ENCODE measurements around the gene LTBP1. TPM values are rescaled to one million over a fixed set of nuclear protein-coding genes. Genes with fewer than 3 reads are reported as not detected.

Gene LTBP1
- total RNA-seq, 4 donors from 2014 or later, result 8.7 to 18.7 (median 13.0) TPM

DNA sequence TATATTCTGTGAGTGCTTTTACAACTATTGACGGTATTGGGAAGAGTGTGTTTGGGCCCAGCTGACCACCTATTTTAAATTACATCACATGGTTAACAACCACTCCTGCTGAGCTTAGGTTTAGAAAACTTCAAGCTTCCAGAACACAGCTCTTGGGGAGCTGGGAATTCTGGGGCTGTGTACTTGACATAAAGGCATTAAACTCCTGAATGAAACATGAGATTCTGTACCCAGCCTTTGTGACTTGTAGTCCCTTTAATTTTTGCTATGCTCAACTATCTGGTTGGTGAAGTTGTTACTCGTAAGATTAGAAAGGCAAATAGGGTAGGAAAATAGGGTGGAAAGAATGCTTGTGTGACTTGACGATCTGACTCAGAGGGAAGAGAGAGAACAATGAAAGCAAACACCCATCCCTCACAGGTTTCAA, 66.9 kb downstream of the LTBP1 start:
- H3K4me3 ChIP-seq, result no peak overlapping the region
- WGBS, result 80% methylated on average over 3 of the region's 3 CpGs
- TF ChIP-seq EP300 (IDR thresholded peaks at IDR 0.05) (no peak), POLR2A (IDR thresholded peaks at IDR 0.05) (no peak), CTCF (IDR thresholded peaks at IDR 0.05) (no peak), POLR2AphosphoS5 (IDR thresholded peaks at IDR 0.05) (no peak)
- H3K9me3 ChIP-seq, result no peaks in the 10 kb centered on the region
- DNase-seq (ENCODE audit: low spot score in 2 of 2), result no peak
- no peaks in the 10 kb centered on the region for H3K36me3 ChIP-seq
- H3K27ac ChIP-seq, result no peak overlapping the region
- no peaks in the 10 kb centered on the region for H3K4me1 ChIP-seq
- H3K27me3 ChIP-seq, result no peaks in the 10 kb centered on the region

DNA sequence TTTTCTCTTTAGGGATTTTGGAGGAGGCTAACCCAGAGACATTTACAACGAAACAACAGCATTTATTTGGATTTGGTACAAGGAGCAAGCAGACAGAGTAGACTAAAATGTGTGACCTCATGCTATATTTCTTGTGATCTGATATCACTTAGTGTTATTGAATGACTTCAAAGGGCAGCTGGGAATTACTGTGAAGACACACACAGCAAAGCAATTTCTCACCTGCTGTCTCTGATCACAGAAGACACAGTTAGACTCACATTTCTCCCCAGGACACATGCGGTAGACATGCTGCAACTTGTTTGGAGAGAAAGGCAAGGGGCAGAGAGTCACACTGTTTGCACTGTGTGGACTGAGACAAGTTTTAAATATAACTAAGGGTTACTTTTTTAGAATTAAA, 67.5 kb downstream of the LTBP1 start:
- TF ChIP-seq EP300 (IDR thresholded peaks at IDR 0.05) (no peak), CTCF (IDR thresholded peaks at IDR 0.05) (no peak)

DNA sequence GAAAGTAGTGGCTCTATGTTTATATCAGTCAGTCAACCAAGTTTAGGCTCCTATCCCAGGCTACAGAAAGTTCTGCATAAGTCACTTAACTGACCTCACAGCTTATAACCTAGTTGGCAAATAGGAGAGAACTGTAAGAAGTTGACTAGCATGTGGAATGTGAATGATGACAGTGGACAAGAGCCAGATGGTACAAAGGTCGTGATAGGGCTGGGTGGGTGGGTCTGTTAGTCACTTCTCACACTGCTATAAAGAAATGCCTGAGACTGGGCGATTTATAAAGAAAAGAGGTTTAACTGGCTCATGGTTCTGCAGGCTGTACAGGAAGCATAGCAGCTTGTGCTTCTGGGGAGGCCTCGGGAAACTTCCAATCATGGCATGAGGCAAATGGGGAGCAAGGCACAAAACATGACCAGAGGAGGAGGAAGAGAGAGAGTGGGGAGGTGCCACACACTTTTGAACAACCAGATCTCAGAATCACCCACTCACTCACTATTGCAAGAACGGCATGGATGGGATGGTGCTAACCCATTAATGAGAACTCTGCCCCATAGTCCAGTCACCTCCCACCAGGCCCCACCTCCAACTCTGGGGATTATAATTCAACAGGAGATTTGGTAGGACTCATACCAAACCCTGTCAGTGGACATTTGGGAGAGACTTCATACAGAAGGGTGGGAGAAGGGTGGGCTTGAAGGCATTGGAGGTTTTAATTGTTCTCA, 68.8 kb downstream of the LTBP1 start:
- no peaks in the 10 kb centered on the region for H3K9me3 ChIP-seq
- no peak overlapping the region for H3K27ac ChIP-seq
- WGBS, result 73% methylated on average over 4 of the region's 4 CpGs
- H3K27me3 ChIP-seq, result no peaks in the 10 kb centered on the region
- TF ChIP-seq EP300 (IDR thresholded peaks at IDR 0.05) (no peak), POLR2AphosphoS5 (IDR thresholded peaks at IDR 0.05) (no peak), POLR2A (IDR thresholded peaks at IDR 0.05) (no peak), CTCF (IDR thresholded peaks at IDR 0.05) (no peak)
- no peaks in the 10 kb centered on the region for H3K36me3 ChIP-seq
- no peak overlapping the region for H3K4me3 ChIP-seq
- DNase-seq (ENCODE audit: low spot score in 2 of 2), result no peak
- H3K4me1 ChIP-seq, result no peaks in the 10 kb centered on the region

More for the DNA sequence above, 67.5 kb downstream of the LTBP1 start:
- H3K9me3 ChIP-seq, result no peaks in the 10 kb centered on the region
- H3K36me3 ChIP-seq, result no peaks in the 10 kb centered on the region
- H3K4me3 ChIP-seq, result no peak overlapping the region
- H3K27ac ChIP-seq, result no peak overlapping the region
- no peaks in the 10 kb centered on the region for H3K27me3 ChIP-seq
- DNase-seq (ENCODE audit: low spot score in 2 of 2), result no peak
- H3K4me1 ChIP-seq, result no peaks in the 10 kb centered on the region
- 54% methylated on average over 2 of the region's 2 CpGs for WGBS

- H3K4me3 ChIP-seq, result no peak overlapping the region
- DNase-seq (ENCODE audit: low spot score in 2 of 2), result no peak
- H3K27me3 ChIP-seq, result no peaks in the 10 kb centered on the region
- H3K9me3 ChIP-seq, result no peaks in the 10 kb centered on the region
- H3K36me3 ChIP-seq, result no peaks in the 10 kb centered on the region
- no peak overlapping the region for H3K27ac ChIP-seq
- TF ChIP-seq EP300 (IDR thresholded peaks at IDR 0.05), result no peak
- no peak for TF ChIP-seq CTCF (IDR thresholded peaks at IDR 0.05)
- no peak for TF ChIP-seq POLR2A (IDR thresholded peaks at IDR 0.05)
- no peak for TF ChIP-seq POLR2AphosphoS5 (IDR thresholded peaks at IDR 0.05)
- WGBS, result 82% methylated on average over 2 of the region's 2 CpGs
- peaks cover 1% of the 10 kb centered on the region for H3K4me1 ChIP-seq
Observed at GRCh38 chr2:33018271-33018670, 71.5 kb downstream of the LTBP1 start.

DNA sequence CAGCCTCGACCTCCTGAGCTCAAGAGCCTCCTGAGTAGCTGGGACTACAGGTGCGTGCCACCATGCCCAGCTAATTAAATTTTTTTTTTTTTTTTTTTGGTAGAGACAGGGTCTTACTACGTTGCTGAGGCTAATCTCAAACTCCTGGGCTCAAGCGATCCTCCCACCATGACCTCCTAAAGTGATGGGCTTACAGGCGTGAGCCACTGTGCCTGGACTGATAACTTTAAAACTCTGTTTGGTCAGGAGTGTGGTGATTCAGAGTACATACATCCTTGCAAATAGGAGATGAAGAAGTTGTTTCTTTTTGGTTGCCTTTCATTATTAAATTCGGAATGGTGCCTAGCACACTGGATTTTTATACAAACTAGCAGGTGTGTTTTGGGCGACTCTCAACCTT, 73.0 kb downstream of the LTBP1 start:
- no peak overlapping the region for H3K4me3 ChIP-seq
- H3K27me3 ChIP-seq, result no peaks in the 10 kb centered on the region
- H3K27ac ChIP-seq, result no peak overlapping the region
- H3K36me3 ChIP-seq, result no peaks in the 10 kb centered on the region
- DNase-seq (ENCODE audit: low spot score in 2 of 2), result no peak
- H3K9me3 ChIP-seq, result no peaks in the 10 kb centered on the region
- H3K4me1 ChIP-seq, result peaks cover 2% of the 10 kb centered on the region
- TF ChIP-seq CTCF (IDR thresholded peaks at IDR 0.05) (no peak), EP300 (IDR thresholded peaks at IDR 0.05) (no peak), POLR2A (IDR thresholded peaks at IDR 0.05) (no peak), POLR2AphosphoS5 (IDR thresholded peaks at IDR 0.05) (no peak)
- WGBS, result 94% methylated on average over 7 of the region's 7 CpGs

All from suprapubic skin (tissue), 4 donors.